ENCODE measurements around the gene RAB14. TPM values are rescaled to one million over a fixed set of nuclear protein-coding genes. Genes with fewer than 3 reads are reported as not detected.

The RAB14 gene
- total and polyA plus RNA-seq, 2 donors from 2014 or later, result 48.0 to 78.6 TPM

GRCh38 chr9:121138973-121139372 lies 62.7 kb downstream of the RAB14 start:
- Histone ChIP-seq H3K36me3 (ENCODE audit: control insufficient read depth in 2 of 3, insufficient read depth in 3 of 3, low read length in 3 of 3) (peaks cover 7 to 23% (median 8%) of the 10 kb centered on the region in 3 donors), H3K27ac (ENCODE audit: low read depth in 2 of 2, low read length in 2 of 2) (no peak overlapping the region), H3K4me3 (ENCODE audit: low read length in 3 of 3) (no peak overlapping the region), H3K4me1 (ENCODE audit: control insufficient read depth in 2 of 3, insufficient read depth in 2 of 3, low read depth in 1 of 3, low read length in 3 of 3) (no peaks in the 10 kb centered on the region), H3K27me3 (ENCODE audit: control insufficient read depth, insufficient read depth, low read length) (no peaks in the 10 kb centered on the region), H3K9me3 (ENCODE audit: control insufficient read depth in 2 of 3, insufficient read depth in 1 of 3, low read length in 3 of 3) (no peaks in the 10 kb centered on the region), H3K9ac (ENCODE audit: low read length in 3 of 3) (no peak overlapping the region)
- no peak for TF ChIP-seq CTCF (IDR thresholded peaks at IDR 0.05; ENCODE audit: borderline replicate concordance, extremely low read depth, insufficient read depth)
- FAIRE-seq (no peak), DNase-seq (no peak)
- intact Hi-C loops (cut with DNase I), result no loop called here

DNA sequence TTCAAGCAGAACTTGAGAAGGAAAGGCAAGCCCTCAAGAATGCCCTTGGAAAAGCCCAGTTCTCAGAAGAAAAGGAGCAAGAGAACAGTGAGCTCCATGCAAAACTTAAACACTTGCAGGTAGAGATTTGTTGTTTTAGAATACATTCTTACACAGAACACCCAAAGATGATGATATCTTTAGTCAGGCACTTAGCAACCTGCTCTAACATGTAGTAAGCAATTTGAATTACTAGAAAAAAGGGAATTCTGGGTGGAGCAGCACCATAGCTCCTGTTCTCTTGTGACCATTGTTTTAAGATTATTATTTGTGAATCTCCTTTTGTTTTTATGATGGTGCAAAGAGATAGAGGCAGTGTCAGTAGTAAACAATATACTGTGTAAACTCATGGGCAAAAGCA lies 63.1 kb downstream of the RAB14 start:
- no peak overlapping the region for H3K9ac ChIP-seq (ENCODE audit: low read length in 3 of 3)
- H3K27ac ChIP-seq (ENCODE audit: low read depth in 2 of 2, low read length in 2 of 2), result no peak overlapping the region
- no peak for FAIRE-seq
- no peaks in the 10 kb centered on the region for H3K4me1 ChIP-seq (ENCODE audit: control insufficient read depth in 2 of 3, insufficient read depth in 2 of 3, low read depth in 1 of 3, low read length in 3 of 3)
- no peaks in the 10 kb centered on the region for H3K9me3 ChIP-seq (ENCODE audit: control insufficient read depth in 2 of 3, insufficient read depth in 1 of 3, low read length in 3 of 3)
- intact Hi-C loops (cut with DNase I), result no loop called here
- no peak for TF ChIP-seq CTCF (IDR thresholded peaks at IDR 0.05; ENCODE audit: borderline replicate concordance, extremely low read depth, insufficient read depth)
- no peak overlapping the region for H3K4me3 ChIP-seq (ENCODE audit: low read length in 3 of 3)
- H3K27me3 ChIP-seq (ENCODE audit: control insufficient read depth, insufficient read depth, low read length), result no peaks in the 10 kb centered on the region
- H3K36me3 ChIP-seq (ENCODE audit: control insufficient read depth in 2 of 3, insufficient read depth in 3 of 3, low read length in 3 of 3), result peaks cover 7 to 20% (median 8%) of the 10 kb centered on the region in 3 donors
- no peak for DNase-seq

DNA sequence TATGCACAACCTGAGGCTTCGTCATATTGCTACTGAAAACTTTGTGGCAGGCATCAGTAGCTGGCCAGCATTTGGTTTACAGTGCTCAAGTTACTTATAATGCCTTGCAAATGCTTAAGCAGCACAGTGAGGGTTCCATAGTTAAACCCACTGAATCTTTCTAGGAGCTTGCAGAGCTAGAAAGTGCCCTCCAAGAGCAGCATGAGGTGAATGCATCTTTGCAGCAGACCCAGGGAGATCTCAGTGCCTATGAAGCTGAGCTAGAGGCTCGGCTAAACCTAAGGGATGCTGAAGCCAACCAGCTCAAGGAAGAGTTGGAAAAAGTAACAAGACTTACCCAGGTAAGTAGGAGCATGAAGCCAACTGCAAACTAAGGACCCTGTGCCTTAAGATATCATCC lies 66.0 kb downstream of the RAB14 start:
- Histone ChIP-seq H3K9ac (ENCODE audit: low read length in 3 of 3) (no peak overlapping the region), H3K27ac (ENCODE audit: low read depth in 2 of 2, low read length in 2 of 2) (no peak overlapping the region), H3K36me3 (ENCODE audit: control insufficient read depth in 2 of 3, insufficient read depth in 3 of 3, low read length in 3 of 3) (peaks cover 0 to 8% (median 0%) of the 10 kb centered on the region in 3 donors), H3K9me3 (ENCODE audit: control insufficient read depth in 2 of 3, insufficient read depth in 1 of 3, low read length in 3 of 3) (no peaks in the 10 kb centered on the region), H3K4me1 (ENCODE audit: control insufficient read depth in 2 of 3, insufficient read depth in 2 of 3, low read depth in 1 of 3, low read length in 3 of 3) (no peaks in the 10 kb centered on the region), H3K27me3 (ENCODE audit: control insufficient read depth, insufficient read depth, low read length) (no peaks in the 10 kb centered on the region), H3K4me3 (ENCODE audit: low read length in 3 of 3) (no peak overlapping the region)
- DNase-seq (no peak), FAIRE-seq (no peak)
- intact Hi-C loops (cut with DNase I), result no loop called here
- no peak for TF ChIP-seq CTCF (IDR thresholded peaks at IDR 0.05; ENCODE audit: borderline replicate concordance, extremely low read depth, insufficient read depth)

All from kidney (tissue), 14 donors.